Activated naive CD4-positive, alpha-beta T cell treated with anti-CD3 and anti-CD28 coated beads, Interleukin-2, amount 50 U/mL, for 16 hours (primary cell): ENCODE results near the gene PRR23A.
"Not testable (repeated sequence)": the region's sequence is repeated elsewhere in the genome, so short reads cannot be mapped to it uniquely, and the experiment has no call there.

Source experiments
- DNase-seq: peaks from one replicate; pipeline ENCODE4 v3.0.0-alpha.2; 2020

Gene PRR23A

DNA sequence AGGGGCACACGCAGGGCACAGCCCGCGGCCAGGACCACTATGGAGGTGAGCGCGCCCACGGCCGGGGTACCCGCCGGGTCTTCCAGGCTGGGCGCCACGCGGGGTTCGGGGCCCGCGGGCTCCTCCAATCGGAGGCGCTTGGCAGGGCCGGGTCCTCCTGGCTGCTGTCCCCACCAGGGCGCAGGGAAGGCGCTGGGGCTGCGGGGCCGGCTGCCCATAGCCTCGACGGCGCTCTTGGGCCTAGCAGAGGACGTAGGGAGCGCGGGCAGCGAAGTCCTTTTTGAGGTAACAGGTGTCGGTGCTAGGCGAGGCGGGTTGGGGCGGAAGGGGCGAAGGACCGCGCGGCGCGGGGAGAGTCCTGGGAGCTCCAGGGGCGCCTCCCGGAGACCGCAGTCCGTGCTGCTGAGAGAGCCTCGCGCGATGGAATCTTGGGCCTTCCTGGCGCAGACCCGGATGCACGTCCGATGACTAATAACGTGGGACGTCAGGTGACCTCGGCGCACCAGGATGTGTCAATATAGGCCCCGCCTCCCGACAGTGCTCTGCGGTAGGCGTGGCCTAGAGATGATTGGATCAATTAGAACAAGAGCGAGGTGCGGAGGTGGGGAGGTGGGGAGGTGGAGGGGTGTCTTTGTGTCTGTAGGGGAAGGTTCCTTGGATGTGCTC is at the start of gene PRR23A:
Gene PRR23A (minus strand): TSS at position 218 of the 666 bp plus-strand sequence. CDS start 0 bp downstream, at position 218.
- no peak for DNase-seq

DNA sequence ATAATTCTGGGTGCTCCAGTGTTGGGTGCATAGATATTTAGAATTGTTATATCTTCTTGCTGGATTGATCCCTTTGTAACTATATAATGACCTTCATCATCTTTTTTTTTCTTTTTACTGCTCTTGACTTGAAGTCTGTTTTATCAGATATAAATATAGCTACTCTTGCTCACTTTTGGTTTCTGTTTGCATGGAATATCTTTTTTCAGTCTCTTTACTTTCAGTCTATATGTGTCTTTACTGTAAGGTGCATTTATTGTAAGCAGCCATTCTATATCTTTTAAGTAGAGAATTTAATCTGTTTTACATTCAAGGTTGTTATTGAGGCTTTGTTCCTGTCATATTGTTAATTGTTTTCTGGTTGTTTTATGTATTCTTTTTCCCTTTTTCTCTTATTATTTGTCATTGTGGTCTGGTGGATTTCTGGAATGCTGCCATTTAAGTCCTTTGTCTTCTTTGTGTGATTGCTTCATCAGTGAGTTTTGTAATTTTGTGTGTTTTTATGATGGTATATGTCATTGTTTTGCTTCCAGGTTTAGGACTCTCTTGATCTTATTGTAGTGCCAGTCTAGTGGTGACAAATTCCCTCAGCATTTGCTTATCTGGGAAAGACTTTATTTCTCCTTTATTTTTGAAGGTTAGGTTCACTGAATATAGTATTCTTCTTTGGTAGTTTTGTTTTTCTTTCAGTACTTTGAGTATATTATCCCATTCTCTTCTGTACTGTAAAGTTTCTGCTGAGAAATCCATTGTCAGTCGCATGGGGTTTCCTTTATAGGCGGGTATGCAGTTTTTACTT is 46.9 kb upstream of the PRR23A start:
- no peak for DNase-seq

DNA sequence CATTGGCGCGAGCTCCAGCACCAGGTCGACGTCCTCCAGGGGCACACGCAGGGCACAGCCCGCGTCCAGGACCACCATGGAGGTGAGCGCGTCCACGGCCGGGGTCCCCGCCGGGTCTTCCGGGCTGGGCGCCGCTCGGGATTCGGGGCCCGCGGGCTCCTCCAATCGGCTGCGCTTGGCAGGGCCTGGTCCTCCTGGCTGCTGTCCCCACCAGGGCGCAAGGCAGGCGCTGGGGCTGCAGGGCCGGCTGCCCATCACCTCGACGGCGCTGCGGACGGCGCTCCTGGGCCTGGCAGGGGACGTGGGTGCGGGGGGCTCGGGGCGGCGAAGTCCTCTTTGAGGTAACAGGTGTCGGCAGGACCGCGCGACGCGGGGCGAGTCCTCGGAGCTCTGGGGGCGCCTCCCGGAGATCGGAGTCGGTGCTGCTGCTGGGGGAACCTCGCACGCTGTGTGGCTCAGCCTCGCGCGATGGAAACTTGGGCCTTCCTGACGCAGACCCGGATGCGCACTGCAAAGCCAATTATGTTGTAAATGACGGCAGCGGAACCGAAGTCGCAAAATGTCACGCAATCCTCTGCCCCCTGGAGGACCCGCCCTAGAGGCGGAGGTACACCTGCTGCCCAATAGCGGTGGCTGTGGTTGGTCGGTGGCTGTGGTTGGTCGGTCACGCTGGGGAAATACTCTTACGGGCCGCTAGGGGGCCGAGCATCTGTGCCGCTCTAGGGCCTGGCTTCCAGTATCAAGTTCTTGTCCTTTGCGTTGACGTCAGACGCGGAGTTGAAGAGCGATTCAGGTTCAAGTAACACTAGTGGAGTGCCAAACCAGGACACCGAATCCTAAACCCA is 38.5 kb upstream of the PRR23A start, which contains the start of gene PRR23C:
Gene PRR23C (minus strand): TSS at position 527 of the 845 bp plus-strand sequence. CDS start 272 bp downstream, at position 255.
- DNase-seq: no peak

DNA sequence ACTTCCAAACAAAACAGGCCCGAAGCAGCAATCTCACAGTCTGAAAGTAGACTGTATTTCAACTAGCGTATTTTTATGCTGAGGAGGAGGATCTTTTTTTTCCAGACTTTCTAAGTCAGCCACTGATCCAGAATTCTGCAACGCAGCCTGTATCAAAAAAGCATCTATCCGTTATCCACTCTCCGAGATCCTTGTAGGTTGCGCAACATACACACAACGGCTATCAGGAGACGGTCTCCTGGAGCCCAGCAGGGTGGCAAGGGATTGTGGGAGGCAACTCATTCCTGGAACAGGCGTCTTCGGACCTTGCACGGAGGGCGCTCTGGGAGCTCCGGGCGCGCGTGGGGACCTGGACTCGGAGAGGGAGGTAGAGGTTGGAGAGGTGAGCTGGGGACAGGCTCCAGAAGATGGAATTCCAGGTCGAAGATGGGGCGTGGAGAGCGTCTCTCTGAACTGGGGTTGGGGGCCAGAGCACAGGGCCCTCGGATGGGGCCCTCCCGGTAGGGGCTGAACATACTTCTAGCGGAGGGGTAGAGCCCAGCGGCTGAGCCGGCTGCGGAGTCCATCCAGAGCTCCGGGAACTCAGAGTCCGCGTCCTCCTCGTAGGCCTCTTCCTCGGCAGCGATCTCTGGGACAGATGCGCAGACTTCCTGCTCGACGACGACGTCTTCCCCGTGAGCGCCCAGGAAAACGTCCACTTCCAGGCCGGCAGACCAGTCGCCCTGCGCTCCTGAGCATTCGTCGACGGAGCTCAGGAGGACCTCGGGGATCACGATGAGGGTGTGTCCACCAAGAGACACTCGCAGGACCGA is 37.7 kb upstream of the PRR23A start:
- no peak for DNase-seq

DNA sequence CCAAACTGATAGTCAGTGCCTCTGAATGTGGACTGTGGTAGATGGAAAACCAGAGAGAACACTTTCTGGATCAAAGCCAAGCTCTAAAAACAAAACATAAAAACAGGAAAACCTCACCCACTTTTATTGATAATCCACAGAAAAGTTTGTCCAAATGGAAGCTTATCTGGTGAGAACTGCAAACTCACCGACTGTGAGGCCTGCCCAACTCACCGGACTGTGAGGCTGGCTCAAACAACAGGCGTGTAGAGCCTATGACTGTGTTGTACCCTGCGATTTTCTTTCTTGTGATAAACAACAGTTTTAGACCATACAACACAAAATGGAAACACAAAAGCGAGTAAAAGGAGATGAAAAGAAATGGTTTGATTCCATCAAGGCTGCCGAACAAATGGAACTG is 31.4 kb upstream of the PRR23A start:
- DNase-seq: no peak

DNA sequence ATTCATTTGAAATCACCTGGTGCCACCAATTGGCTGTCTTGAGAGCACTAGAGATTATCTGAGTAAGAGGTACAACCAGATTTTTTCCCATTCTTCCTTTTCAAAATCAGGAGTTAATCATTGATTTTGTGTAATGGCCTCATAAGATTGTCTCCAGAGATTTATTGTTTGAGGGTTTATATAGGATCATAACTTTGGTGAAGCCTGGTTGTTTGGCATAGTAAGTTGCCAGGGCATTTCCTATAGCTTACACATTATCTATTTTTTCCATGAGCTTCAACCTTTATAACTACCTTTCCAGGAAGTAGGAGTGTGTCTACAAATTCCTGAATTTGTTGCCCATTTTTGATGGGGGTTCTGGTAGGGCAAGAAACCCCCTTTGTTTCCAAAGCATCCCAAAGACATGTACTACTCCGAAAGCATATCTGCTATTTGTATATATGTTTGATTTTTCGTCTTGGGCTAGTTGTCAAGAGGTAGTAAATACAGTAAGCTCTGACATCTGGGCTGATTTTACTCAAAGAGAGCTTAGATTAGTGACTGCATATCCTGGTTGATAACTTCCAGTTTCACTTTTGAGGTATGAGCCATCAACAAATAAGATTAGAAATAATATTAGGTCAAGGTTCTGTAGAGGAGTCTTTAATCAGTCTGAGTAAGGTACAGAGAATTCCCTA is 26.4 kb upstream of the PRR23A start:
- no peak for DNase-seq

DNA sequence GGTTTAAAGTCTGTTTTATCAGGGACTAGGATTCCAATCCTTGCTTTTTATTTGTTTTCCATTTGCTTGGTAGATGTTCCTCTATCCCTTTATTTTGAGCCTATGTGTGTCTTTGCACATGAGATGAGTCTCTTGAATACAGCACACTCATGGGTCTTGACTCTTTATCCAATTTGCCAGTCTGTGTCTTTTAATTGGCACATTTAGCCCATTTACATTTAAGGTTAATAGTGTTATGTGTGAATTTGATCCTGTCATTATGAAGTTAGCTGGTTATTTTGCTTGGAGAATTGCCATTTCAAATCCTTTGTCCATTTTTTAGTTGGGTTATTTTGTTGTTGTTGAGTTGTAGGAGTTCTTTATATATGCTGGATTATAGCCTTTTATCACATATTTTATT is 24.5 kb upstream of the PRR23A start:
- not testable (repeated sequence) for DNase-seq

DNA sequence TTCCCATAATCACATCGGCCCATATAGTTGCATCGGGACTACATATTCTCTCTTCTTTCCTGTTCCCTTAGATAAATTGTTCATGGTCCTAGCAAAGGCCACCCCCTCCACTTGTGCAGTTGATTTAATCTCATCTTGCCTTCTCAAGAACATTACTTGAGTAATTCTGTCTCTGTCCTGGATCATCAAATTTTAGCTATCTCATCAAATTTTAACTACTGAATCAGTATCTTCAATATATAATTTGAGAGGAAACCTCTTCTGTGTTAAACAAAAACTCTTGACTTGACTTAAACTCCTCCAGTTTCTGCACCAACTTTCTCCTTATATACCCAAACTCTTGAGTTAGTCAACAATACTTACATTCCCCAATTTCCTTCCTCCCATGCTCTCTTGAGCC is 18.9 kb upstream of the PRR23A start:
- DNase-seq: no peak

DNA sequence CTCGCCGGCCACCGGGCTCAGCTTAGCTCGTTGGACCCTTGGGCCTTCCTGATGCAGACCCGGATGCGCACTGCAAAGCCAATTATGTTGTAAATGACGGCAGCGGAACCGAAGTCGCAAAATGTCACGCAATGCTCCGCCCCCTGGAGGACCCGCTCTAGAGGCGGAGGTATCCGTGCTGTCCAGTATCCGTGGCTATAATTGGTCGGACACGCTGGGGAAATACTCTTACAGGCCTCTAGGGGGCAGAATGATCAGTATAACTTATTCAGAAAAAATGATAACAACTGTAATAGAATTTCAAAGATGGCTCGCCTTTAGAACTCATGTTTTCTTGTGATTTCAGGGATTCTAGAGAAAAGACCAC is 14.8 kb upstream of the PRR23A start, which contains the start of gene PRR23B:
Gene PRR23B (minus strand): TSS at position 59 of the 367 bp plus-strand sequence. CDS start 265 bp downstream, outside the sequence.
- DNase-seq: no peak

DNA sequence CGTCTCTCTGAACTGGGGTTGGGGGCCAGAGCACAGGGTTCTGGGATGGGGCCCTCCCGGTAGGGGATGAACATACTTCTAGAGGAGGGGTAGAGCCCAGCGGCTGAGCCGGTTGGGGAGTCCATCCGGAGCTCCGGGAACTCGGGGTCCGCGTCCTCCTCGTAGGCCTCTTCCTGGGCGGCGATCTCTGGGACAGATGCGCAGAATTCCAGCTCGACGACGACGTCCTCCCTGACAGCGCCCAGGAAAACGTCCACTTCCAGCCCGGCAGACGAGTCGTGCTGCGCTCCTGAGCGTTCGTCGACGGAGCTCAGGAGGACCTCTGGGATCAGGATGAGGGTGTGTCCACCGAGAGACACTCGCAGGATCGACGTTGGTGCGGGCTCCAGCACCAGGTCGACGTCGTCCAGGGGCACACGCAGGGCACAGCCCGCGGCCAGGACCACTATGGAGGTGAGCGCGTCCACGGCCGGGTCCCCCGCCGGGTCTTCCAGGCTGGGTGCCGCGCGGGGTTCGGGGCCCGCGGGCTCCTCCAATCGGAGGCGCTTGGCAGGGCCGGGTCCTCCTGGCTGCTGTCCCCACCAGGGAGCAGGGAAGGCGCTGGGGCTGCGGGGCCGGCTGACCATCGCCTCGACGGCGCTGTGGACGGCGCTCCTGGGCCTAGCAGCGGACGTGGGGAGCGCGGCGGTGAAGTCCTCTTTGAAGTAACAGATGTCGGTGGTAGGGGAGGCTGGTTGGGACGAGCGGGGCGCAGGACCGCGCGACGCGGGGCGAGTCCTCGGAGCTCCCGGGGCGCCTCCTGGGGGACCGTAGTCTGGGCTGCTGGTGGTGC is 14.2 kb upstream of the PRR23A start:
- no peak for DNase-seq

DNA sequence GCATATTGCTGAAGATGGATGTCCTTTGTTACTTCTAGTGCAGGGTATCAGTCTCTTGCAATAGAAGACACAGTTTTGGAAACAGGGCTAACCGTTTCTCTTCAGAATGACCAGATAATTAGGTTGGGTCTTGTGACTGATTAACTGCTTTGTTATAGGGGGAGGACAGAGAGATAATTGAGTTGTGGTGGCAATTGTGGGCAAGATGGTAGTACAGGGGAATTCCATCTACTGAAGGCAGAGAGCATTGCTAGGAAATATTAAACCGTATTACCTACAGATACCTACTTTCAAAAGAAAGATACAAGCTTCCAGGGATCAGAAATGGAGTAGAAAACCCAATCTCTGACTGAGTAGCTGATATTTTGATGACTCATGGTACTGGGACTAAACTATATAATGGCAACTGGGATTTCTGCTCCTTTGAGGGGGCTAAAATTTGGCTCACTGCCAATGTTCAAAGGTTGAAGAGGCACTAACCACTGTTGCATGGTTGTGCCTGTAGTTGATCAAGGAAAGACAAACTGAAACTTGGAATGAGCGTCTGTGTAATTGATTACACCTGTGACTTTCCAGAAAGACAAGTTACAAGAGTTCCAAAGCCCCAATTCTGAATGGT is 10.5 kb upstream of the PRR23A start:
- DNase-seq: no peak

DNA sequence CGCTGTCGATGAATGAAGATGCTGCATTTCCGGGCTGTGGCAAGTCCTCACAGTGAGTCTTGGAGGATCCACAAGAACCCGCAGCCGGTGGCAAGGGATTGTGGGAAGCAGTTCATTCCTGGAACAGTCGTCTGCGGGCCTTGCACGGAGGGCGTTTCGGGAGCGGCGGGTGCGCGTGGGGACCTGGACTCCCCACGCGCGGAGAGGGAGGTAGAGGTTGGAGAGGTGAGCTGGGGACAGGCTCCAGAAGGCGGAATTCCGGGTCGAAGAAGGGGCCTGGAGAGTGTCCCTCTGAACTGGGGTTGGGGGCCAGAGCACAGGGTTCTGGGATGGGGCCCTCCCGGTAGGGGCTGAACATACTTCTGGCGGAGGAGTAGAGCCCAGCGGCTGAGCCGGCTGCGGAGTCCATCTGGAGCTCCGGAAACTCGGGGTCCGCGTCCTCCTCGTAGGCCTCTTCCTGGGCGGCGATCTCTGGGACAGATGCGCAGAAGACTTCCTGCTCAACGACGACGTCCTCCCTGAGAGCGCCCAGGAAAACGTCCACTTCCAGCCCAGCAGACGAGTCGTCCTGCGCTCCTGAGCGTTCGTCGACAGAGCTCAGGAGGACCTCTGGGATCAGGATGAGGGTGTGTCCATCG is 593 bp downstream of the PRR23A start:
- DNase-seq: no peak

DNA sequence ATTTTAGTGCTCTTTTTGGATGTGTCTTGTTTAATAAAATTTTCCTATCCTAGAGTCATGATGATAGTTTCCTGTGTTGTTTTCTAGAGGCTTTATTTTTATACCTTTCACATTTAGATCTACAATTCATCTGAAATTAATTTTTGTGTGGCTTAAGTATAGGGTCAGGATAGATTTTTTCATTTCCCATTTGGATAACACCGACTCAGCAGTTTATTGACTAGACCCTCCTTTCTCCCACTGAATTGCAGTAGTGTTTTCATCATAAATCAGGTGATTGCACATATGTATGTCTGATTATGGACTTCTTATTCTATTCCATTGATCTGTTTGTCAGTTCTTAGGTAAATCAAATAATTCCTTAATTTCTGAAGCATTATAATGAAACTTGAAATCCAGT is 10.4 kb downstream of the PRR23A start:
- no peak for DNase-seq

DNA sequence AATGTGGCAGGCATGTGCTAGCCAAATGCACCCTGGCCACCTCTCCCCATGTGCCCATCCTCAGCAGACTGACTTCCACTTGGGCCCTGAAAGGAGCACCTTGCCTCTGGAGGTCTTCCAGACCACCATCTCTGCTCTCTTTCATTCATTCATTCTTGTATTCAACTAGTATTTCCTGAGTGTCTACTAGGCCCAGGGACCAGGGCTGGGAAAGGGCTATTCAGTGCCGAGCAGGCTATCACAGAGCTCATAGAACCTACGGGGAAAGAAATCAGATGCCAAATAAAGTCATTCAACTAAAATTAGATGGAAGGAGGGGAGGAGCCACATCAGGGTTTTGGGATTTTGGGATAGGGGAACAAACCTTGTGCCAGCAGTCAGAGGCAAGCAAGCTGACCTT is 18.9 kb downstream of the PRR23A start:
- DNase-seq: no peak

DNA sequence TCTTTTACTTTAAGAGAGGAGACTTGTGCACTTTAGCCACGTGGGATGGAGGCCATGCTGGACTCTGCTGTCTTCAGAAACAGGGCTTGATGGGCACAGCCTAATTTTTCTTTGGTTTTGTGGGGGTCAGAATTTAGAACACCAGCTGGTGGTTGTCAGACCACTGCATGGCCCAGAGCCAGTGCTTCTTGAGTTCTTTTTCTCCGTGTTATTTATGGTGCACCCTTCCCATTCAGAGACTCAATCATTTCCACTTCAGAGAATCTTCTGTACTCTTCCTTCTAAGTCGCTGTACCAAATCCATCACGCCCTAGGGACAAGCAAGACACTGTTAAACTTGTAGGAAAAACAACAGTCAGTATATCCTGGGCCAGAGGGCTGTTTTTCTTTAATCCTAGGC is 20.1 kb downstream of the PRR23A start:
- no peak for DNase-seq

DNA sequence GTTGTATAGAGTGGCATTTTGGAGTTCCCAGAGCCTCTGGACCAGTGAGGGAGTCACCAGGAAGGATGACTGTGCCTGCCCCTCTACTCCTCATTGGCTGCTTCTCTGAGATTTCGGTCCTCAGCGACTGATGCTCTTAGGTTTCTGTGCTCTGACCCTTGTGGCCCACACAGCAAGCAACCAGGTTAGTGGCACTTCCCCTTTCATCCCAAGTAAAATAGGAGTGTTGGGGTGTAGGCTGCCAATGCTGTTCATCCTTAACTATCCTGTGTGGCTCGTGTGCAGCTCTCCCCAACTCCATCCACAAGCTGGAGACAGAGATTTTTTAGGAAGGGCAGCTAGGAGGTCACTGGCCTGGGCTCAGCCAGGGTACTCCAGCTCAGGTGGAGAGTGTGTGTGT is 21.3 kb downstream of the PRR23A start:
- no peak for DNase-seq

DNA sequence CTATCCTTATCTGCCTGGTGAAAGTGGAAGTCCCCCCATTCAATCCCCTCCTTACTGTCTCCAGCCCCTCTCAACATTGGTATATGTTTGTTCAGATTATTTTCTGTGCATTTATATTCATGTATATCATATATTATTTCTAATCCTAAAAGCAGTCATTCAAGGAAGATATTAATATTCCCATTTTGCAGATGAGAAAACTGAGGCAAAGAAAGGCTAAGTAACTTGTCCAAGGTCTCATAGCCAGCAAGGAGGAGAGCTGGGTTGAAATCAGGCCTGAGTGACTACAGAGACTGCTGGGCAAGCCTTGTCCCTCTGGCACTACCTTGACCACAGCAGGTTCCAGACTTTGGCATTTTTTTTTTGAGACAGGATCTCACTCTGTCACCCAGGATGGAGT is 30.0 kb downstream of the PRR23A start:
- DNase-seq: no peak

DNA sequence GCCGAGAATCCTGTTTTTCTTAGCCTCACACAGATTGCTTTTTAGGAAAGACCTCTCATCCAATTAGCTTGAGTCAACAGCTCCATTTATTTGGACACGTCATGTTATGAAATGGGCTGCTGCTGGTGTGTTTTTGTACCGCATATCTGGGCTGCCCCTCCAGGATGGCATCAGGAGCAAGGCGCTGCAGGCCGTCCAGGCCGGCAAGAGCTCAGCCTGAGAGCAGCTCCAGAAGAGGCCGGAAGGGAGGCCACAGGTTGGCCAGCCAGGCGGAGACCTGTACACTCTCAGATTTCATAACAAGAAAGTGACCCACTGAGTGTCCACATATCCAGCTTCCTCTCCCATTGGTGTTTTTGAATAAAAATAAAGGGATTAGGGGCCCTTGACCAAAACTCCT is 30.7 kb downstream of the PRR23A start:
- DNase-seq: no peak

DNA sequence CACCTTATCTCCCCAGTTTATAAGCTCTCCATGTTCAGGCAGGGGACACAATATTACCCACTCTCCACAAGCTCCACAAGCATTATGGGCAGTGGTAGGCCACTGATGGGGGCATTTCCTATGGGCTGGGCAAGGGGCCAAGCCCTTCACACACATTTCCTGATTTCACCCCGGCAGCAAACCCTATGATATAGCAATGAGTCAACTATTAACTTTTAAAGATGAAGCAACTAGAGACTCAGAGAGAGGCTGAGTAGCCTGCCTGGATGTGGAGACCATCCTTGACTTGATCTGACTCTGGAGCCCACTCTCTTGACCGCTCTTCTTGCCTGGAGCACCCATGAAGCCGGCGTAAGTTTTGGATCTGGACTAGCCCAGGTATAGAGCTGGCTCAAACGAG is 31.6 kb downstream of the PRR23A start:
- DNase-seq: no peak

DNA sequence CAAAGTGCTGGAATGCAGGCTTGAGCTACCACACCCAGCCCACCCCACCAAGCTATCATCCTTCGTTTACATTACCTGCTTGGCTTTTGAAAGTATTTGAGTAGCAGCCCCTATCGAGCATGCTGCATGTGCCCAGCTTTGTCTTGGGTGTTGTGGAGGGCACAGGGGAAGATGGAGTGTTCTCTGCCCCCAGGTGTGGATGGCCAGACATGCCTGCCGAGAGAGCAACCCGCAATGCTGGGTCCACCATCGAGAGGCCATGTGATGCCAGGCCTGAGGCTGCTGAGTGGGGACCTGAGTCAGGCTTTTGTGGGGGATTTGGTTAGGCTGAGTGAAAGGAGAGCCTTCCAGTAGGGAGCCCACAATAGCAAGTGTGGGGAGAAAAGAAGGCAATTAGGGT is 33.1 kb downstream of the PRR23A start:
- DNase-seq: no peak
